ENCODE data around the gene RNF213.
"Not testable (repeated sequence)": the region's sequence is repeated elsewhere in the genome, so short reads cannot be mapped to it uniquely, and the experiment has no call there.

Gene RNF213

GRCh38 chr17:80327518-80327917 is 66.9 kb downstream of the RNF213 start:
- no peak for DNase-seq

GRCh38 chr17:80328634-80329380 is 68.2 kb downstream of the RNF213 start:
- no peak for DNase-seq

- not testable (repeated sequence) for DNase-seq
Measured at GRCh38 chr17:80329421-80329820, 68.8 kb downstream of the RNF213 start.

GRCh38 chr17:80330276-80330675 is 69.6 kb downstream of the RNF213 start:
- DNase-seq = no peak

GRCh38 chr17:80330938-80331337 is 70.3 kb downstream of the RNF213 start:
- DNase-seq = not testable (repeated sequence)

- no peak for DNase-seq
Measured at GRCh38 chr17:80331820-80332219, 71.2 kb downstream of the RNF213 start.

GRCh38 chr17:80337195-80337895 is 76.7 kb downstream of the RNF213 start:
- DNase-seq = no peak

- DNase-seq = no peak
Measured at GRCh38 chr17:80339118-80339517, 78.5 kb downstream of the RNF213 start.

GRCh38 chr17:80339731-80340456 is 79.2 kb downstream of the RNF213 start:
- DNase-seq = no peak

- DNase-seq = no peak
Measured at GRCh38 chr17:80345321-80345720, 84.7 kb downstream of the RNF213 start.

- no peak for DNase-seq
Measured at GRCh38 chr17:80345841-80346497, 85.3 kb downstream of the RNF213 start.

GRCh38 chr17:80346498-80347275 is 86.0 kb downstream of the RNF213 start:
- DNase-seq = no peak

- no peak for DNase-seq
Measured at GRCh38 chr17:80347536-80347935, 86.9 kb downstream of the RNF213 start.

- no peak for DNase-seq
Measured at GRCh38 chr17:80347948-80348351, 87.3 kb downstream of the RNF213 start.

GRCh38 chr17:80348551-80349150 is 88.0 kb downstream of the RNF213 start:
- DNase-seq = no peak

- DNase-seq = no peak
Measured at GRCh38 chr17:80349151-80349651, 88.5 kb downstream of the RNF213 start.

GRCh38 chr17:80349751-80350150 is 89.1 kb downstream of the RNF213 start:
- no peak for DNase-seq

- no peak for DNase-seq
Measured at GRCh38 chr17:80352216-80352895, 91.7 kb downstream of the RNF213 start.

- DNase-seq = no peak
Measured at GRCh38 chr17:80352991-80353665, 92.5 kb downstream of the RNF213 start.

GRCh38 chr17:80353718-80354275 is 93.1 kb downstream of the RNF213 start:
- DNase-seq = no peak
